Measurements from ENCODE around the gene SPC24. TPM values are rescaled to one million over a fixed set of nuclear protein-coding genes. Genes with fewer than 3 reads are reported as not detected.
A peak's percentile ranks its signal among the peaks of the same experiment; 100 is the strongest.

SPC24 gene
- total and polyA plus RNA-seq, 2 of the 4 experiments (the other 2 are of a cell fraction) = 12.2 to 97.5 TPM

- WGBS, 2 experiments (ENCODE audit: extremely low coverage in 2 of 2, insufficient read length in 1 of 2) = 67% methylated on average over 5 of the region's 12 CpGs; no CpG with 5 or more reads in 1 of the 2 experiments
- Histone ChIP-seq H3K4me1 (ENCODE audit: control insufficient read depth, insufficient read depth, low read length) (peaks cover 17% of the 10 kb centered on the region), H3K4me3 (ENCODE audit: insufficient read depth, low read depth, low read length) (peak overlapping the region; percentile 54), H3K27ac (ENCODE audit: insufficient read depth, low read length) (peak overlapping the region; percentile 100), H2AK5ac (ENCODE audit: low read depth, low read length) (peak overlapping the region; percentile 100), H3K14ac (replicated peaks; ENCODE audit: low read depth, low read length) (peak overlapping the region; percentile 98), H2BK5ac (ENCODE audit: low read depth, low read length, poor library complexity, severe bottlenecking) (peak overlapping the region; percentile 80), H3K4ac (ENCODE audit: low read depth, low read length) (peak overlapping the region; percentile 98), H4K20me1 (ENCODE audit: insufficient read depth, low read length) (peaks cover 17% of the 10 kb centered on the region; the same call in 1 of the 2 replicates), H3K79me1 (ENCODE audit: low read depth in 1 of 2, low read length in 2 of 2) (peaks cover 21 to 61% of the 10 kb centered on the region in 2 experiments), H2BK120ac (ENCODE audit: low read depth, low read length) (peak overlapping the region; percentile 90), H3K56ac (ENCODE audit: extremely low read depth, insufficient read depth, low read length) (peak overlapping the region; percentile 69), H3K9me1 (ENCODE audit: insufficient read depth, low read length) (peaks cover 7% of the 10 kb centered on the region), H2BK20ac (ENCODE audit: low read depth, low read length) (peak overlapping the region; percentile 81), H2AFZ (replicated peaks; ENCODE audit: low read length, poor library complexity) (peak overlapping the region; percentile 34), H2AK9ac (replicated peaks; ENCODE audit: low read depth, low read length, poor library complexity) (peak overlapping the region; percentile 97), H4K91ac (ENCODE audit: insufficient read depth, low read depth, low read length) (peak overlapping the region; percentile 92), H4K8ac (ENCODE audit: low read depth in 2 of 2, low read length in 2 of 2) (peak overlapping the region; percentile 70 to 90), H3K9me3 (ENCODE audit: control insufficient read depth, insufficient read depth, low read length) (no peaks in the 10 kb centered on the region), H2BK15ac (ENCODE audit: low read depth, low read length) (peak overlapping the region; percentile 94; the same call in 2 of the 3 replicates), H4K5ac (ENCODE audit: low read depth, low read length) (peak overlapping the region; percentile 66), H3K23ac (ENCODE audit: low read depth, low read length) (peak overlapping the region; percentile 99), H3K27me3 (ENCODE audit: control insufficient read depth, insufficient read depth, low read length) (no peaks in the 10 kb centered on the region), H3K4me2 (ENCODE audit: low read depth, low read length) (peak overlapping the region; percentile 99), H3K18ac (ENCODE audit: low read depth, low read length) (peak overlapping the region; percentile 65), H3K36me3 (ENCODE audit: control insufficient read depth, insufficient read depth, low read length) (peaks cover 42% of the 10 kb centered on the region), H3K9ac (ENCODE audit: low read depth, low read length) (peak overlapping the region; percentile 94)
- in situ Hi-C loops (cut with MboI; ENCODE audit: low sequenced_read_pairs) (no loop called here), dilution Hi-C loops (cut with HindIII; ENCODE audit: low sequenced_read_pairs, unreplicated experiment) (no loop called here), intact Hi-C loops (cut with micrococcal nuclease) (no loop called here)
- no TSS peak for BruUV-seq (replicated peaks)
- ATAC-seq (ENCODE audit: low read depth) (no peak), DNase-seq (no peak)
- CTCF ChIA-PET = interaction anchor here (1.2 kb wide), 1 partner anchor 8 kb away, joined by 3 read pairs; no protein-coding TSS in a partner anchor
- no peak for TF ChIP-seq CHD1 (IDR thresholded peaks at IDR 0.05; ENCODE audit: low read depth, low read length)
- TF ChIP-seq NFE2L2 (IDR thresholded peaks at IDR 0.05; ENCODE audit: low read depth, low read length) = no peak
- no peak for TF ChIP-seq BHLHE40 (IDR thresholded peaks at IDR 0.05; ENCODE audit: low read depth, low read length)
- no peak for TF ChIP-seq MAFK (IDR thresholded peaks at IDR 0.05; ENCODE audit: low read depth, low read length)
- no peak for TF ChIP-seq CEBPB (IDR thresholded peaks at IDR 0.05; ENCODE audit: low read depth, low read length)
- no peak for TF ChIP-seq POLR2A (IDR thresholded peaks at IDR 0.05; ENCODE audit: low read depth, low read length)
- TF ChIP-seq SMC3 (IDR thresholded peaks at IDR 0.05; ENCODE audit: low read depth, low read length) = no peak
- TF ChIP-seq, protein P1, sequence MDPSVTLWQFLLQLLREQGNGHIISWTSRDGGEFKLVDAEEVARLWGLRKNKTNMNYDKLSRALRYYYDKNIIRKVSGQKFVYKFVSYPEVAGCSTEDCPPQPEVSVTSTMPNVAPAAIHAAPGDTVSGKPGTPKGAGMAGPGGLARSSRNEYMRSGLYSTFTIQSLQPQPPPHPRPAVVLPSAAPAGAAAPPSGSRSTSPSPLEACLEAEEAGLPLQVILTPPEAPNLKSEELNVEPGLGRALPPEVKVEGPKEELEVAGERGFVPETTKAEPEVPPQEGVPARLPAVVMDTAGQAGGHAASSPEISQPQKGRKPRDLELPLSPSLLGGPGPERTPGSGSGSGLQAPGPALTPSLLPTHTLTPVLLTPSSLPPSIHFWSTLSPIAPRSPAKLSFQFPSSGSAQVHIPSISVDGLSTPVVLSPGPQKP (IDR thresholded peaks at IDR 0.05; ENCODE audit: borderline replicate concordance, low read depth, low read length) = no peak
- no peak for TF ChIP-seq CTCF (conservative IDR thresholded peaks at IDR 0.05; ENCODE audit: low read depth, low read length)
- no peak for TF ChIP-seq MAZ (IDR thresholded peaks at IDR 0.05; ENCODE audit: borderline replicate concordance, low read depth, low read length)
- TF ChIP-seq RAD21 (IDR thresholded peaks at IDR 0.05; ENCODE audit: low read length) = no peak
- no peak for TF ChIP-seq RFX5 (IDR thresholded peaks at IDR 0.05; ENCODE audit: low read depth, low read length)
- no peak for TF ChIP-seq MXI1 (IDR thresholded peaks at IDR 0.05; ENCODE audit: borderline replicate concordance, low read depth, low read length)
- TF ChIP-seq USF2 (IDR thresholded peaks at IDR 0.05; ENCODE audit: low read depth, low read length) = no peak
- TF ChIP-seq FOS (IDR thresholded peaks at IDR 0.05; ENCODE audit: low read depth, low read length) = no peak
- TF ChIP-seq RCOR1 (IDR thresholded peaks at IDR 0.05; ENCODE audit: insufficient replicate concordance, low read length) = no peak
- POLR2A ChIA-PET (ENCODE audit: unreplicated experiment) = no interaction called here
Observed at GRCh38 chr19:11195681-11196080, 40.1 kb upstream of the SPC24 start.
